CD14-positive monocyte (primary cell): ENCODE measurements around the gene TPTE. TPM values are rescaled to one million over a fixed set of nuclear protein-coding genes. Genes with fewer than 3 reads are reported as not detected.
"Not testable (repeated sequence)": the region's sequence is repeated elsewhere in the genome, so short reads cannot be mapped to it uniquely, and the experiment has no call there.

Experiments used
- DNase-seq, 3 donors: peaks; one replicate each; pipeline ENCODE4 v3.0.0-alpha.2; 2011 to 2022
- H2AFZ ChIP-seq: 2 replicates; pipeline ENCODE4 v1.6.0; 2012; ENCODE audit warnings: mild to moderate bottlenecking, low read depth, low read length, inconsistent platforms; ENCODE audit not compliant: insufficient read depth, poor library complexity, severe bottlenecking
- H3K27ac ChIP-seq, 2 donors: 1 replicate in 1 of 2; 2 replicates in 1 of 2; pipeline ENCODE4 v1.5.1; 2012 to 2013; ENCODE audit warnings: low read length in 2 of 2, control low read depth in 1 of 2, inconsistent platforms in 1 of 2, low read depth in 1 of 2, mild to moderate bottlenecking in 1 of 2
- H3K27me3 ChIP-seq, 2 donors: one replicate each; pipeline versions ENCODE4 v1.6.0 to v1.6.1; 2011 to 2013; ENCODE audit warnings: low read length in 2 of 2; ENCODE audit not compliant: control insufficient read depth in 2 of 2, insufficient read depth in 2 of 2
- H3K36me3 ChIP-seq, 2 donors: replicated peaks in 1 of 2; 1 replicate in 1 of 2; 2 replicates in 1 of 2; pipeline versions ENCODE4 v1.5.1 to v1.6.1; 2012 to 2013; ENCODE audit warnings: low read length in 2 of 2, control low read depth in 1 of 2, inconsistent platforms in 1 of 2, mild to moderate bottlenecking in 1 of 2; ENCODE audit not compliant: insufficient read depth in 2 of 2, control insufficient read depth in 1 of 2
- H3K4me1 ChIP-seq, 2 donors: 1 replicate in 1 of 2; 2 replicates in 1 of 2; pipeline versions ENCODE4 v1.5.1 to v1.6.1; 2012 to 2013; ENCODE audit warnings: low read length in 2 of 2, control low read depth in 1 of 2, inconsistent platforms in 1 of 2, mild to moderate bottlenecking in 1 of 2, moderate library complexity in 1 of 2; ENCODE audit not compliant: insufficient read depth in 2 of 2, control insufficient read depth in 1 of 2
- H3K4me2 ChIP-seq: replicated peaks from 2 replicates; pipeline ENCODE3; 2012; ENCODE audit warnings: low read length, moderate library complexity, mild to moderate bottlenecking; ENCODE audit not compliant: poor library complexity, severe bottlenecking; ENCODE audit errors: extremely low read depth
- H3K4me3 ChIP-seq, 3 experiments: fragments of 200-600 bp in 1 of 3; sonication (generic) in 1 of 3; replicated peaks in 1 of 3; 1 replicate in 2 of 3; 2 replicates in 1 of 3; pipeline ENCODE4 v1.5.1; 2011 to 2013; ENCODE audit warnings: low read length in 3 of 3, mild to moderate bottlenecking in 3 of 3, control low read depth in 2 of 3, low read depth in 2 of 3, inconsistent platforms in 1 of 3, moderate library complexity in 1 of 3
- H3K79me2 ChIP-seq: 2 replicates; pipeline ENCODE4 v1.6.0; 2012; ENCODE audit warnings: mild to moderate bottlenecking, control low read depth, inconsistent platforms, low read length, moderate library complexity; ENCODE audit not compliant: insufficient read depth
- H3K9ac ChIP-seq: 2 replicates; pipeline ENCODE4 v1.6.0; 2017; ENCODE audit warnings: low read length, mild to moderate bottlenecking; ENCODE audit not compliant: insufficient read depth, poor library complexity, severe bottlenecking
- H3K9me3 ChIP-seq, 2 donors: replicated peaks in 1 of 2; 1 replicate in 1 of 2; 2 replicates in 1 of 2; pipeline versions ENCODE4 v1.5.1 to v1.6.1; 2012 to 2013; ENCODE audit warnings: low read length in 2 of 2, control low read depth in 1 of 2; ENCODE audit not compliant: control insufficient read depth in 1 of 2, insufficient read depth in 1 of 2
- H4K20me1 ChIP-seq: 2 replicates; pipeline ENCODE4 v1.6.0; 2012; ENCODE audit warnings: mild to moderate bottlenecking, low read length, control low read depth, moderate library complexity; ENCODE audit not compliant: insufficient read depth
- H3K27ac Mint-ChIP-seq, 7 donors: one replicate each; pipeline ENCODE4 v1.8.0; 2020; ENCODE audit warnings: mild to moderate bottlenecking in 7 of 7, mixed read lengths in 7 of 7, moderate library complexity in 6 of 7, inconsistent platforms in 2 of 7
- H3K27me3 Mint-ChIP-seq, 3 donors: one replicate each; pipeline ENCODE4 v1.8.0; 2021 to 2022; ENCODE audit warnings: low read depth in 3 of 3, mild to moderate bottlenecking in 3 of 3, mixed read lengths in 3 of 3, moderate library complexity in 3 of 3, inconsistent platforms in 1 of 3
- H3K36me3 Mint-ChIP-seq, 2 donors: one replicate each; pipeline ENCODE4 v1.8.0; 2020; ENCODE audit warnings: mixed read lengths in 2 of 2, inconsistent platforms in 1 of 2, mild to moderate bottlenecking in 1 of 2
- H3K4me1 Mint-ChIP-seq: one replicate; pipeline ENCODE4 v1.8.0; 2020; ENCODE audit warnings: mild to moderate bottlenecking, mixed read lengths
- H3K4me3 Mint-ChIP-seq, 2 donors: one replicate each; pipeline ENCODE4 v1.8.0; 2020; ENCODE audit warnings: mild to moderate bottlenecking in 2 of 2, mixed read lengths in 2 of 2, moderate library complexity in 1 of 2
- H3K9me3 Mint-ChIP-seq, 7 donors: one replicate each; pipeline ENCODE4 v1.8.0; 2020 to 2022; ENCODE audit warnings: mixed read lengths in 7 of 7, mild to moderate bottlenecking in 6 of 7, moderate library complexity in 6 of 7, inconsistent platforms in 2 of 7
- CTCF ChIP-seq: fragments of 200-600 bp; IDR thresholded peaks from one replicate; pipeline ENCODE4 v1.8.0; 2022; ENCODE audit warnings: antibody characterized with exemption, mild to moderate bottlenecking
- WGBS: methylation state at CpG from one replicate; pipeline ENCODE4 v1.1.5; 2013; ENCODE audit warnings: missing lambda C conversion rate; ENCODE audit not compliant: insufficient coverage; 5-methylcytosine and 5-hydroxymethylcytosine counted together
- intact Hi-C, 2 donors: fragments of 100-400 bp; cut with micrococcal nuclease; formaldehyde crosslinking; loops; one replicate each; pipeline versions ENCODE4 v1.15.0 to v1.15.1; 2023
- polyA minus RNA-seq: library from RNA; depleted of rRNA, polyadenylated mRNA; stranded (reverse); fragments of >200 nt; gene quantifications from 2 replicates; pipeline ENCODE4 v1.2.3, GENCODE V29; 2012
- polyA plus RNA-seq, 3 donors: library from polyadenylated mRNA; depleted of rRNA in 1 of 3; unstranded in 2 of 3; stranded (reverse) in 1 of 3; fragments of 300-500 nt in 2 of 3; fragments of >200 nt in 1 of 3; fragmentation: Illumina TruSeq in 2 of 3; gene quantifications; 1 replicate in 2 of 3; 2 replicates in 1 of 3; pipeline ENCODE4 v1.2.3, GENCODE V29; 2012 to 2021
- total RNA-seq, 12 experiments: library from RNA in 1 of 12; stranded (reverse) in 1 of 12; fragments of 120-200 nt in 1 of 12; gene quantifications; one replicate each; pipeline ENCODE4 v1.2.4 and lab custom pipeline; 2013 to 2026; ENCODE audit warnings: mixed read lengths in 6 of 12, inconsistent platforms in 1 of 12

The TPTE gene
- total RNA-seq (2013), result not detected
- polyA plus RNA-seq (not detected), polyA minus RNA-seq (not detected in 2 replicates), total RNA-seq (lab: John Stamatoyannopoulos, UW) (0 to 0.35 (median 0) reads per million in 11 experiments)

DNA sequence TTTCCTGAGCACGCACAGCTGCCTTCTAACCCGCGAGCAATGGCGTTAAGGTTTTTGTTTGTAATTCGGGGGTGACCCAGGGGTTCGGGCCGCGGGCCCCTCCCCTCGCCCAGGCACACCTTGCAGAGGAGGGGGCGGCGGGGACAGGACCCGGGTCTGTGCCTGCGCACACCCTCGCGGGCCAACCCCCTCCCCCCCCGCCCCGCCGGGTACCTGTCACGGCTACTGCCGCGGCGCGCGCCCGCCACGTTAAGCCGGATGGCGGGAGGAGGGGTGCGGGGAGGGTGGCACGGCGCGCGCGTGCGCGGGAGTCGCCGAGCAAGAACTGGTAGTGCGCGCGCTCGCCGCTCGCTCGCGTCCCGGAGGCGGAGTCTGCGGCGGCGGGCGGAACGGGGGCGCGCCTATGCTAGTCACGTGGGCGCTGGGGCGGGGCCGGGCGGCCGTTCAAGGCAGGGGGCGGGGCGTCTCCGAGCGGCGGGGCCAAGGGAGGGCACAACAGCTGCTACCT lies at the start of gene TPTE:
Gene TPTE, plus strand, starts transcription at position 493 of the 508 bp plus-strand sequence. CDS start 17,141 bp downstream, outside the sequence.
- Histone ChIP-seq H3K36me3 (no peaks in the 10 kb centered on the region), H3K27me3 (no peaks in the 10 kb centered on the region), H3K4me2 (no peak within 1 kb of the TSS), H3K4me1 (no peaks in the 10 kb centered on the region), H3K79me2 (no peaks in the 10 kb centered on the region), H3K9ac (no peak within 1 kb of the TSS), H2AFZ (no peak within 1 kb of the TSS), H3K4me3 (no peak within 1 kb of the TSS), H4K20me1 (no peaks in the 10 kb centered on the region), H3K27ac (no peak within 1 kb of the TSS), H3K9me3 (peaks cover 58 to 59% of the 10 kb centered on the region in 2 donors)
- Mint-ChIP-seq H3K27ac (no peak within 1 kb of the TSS), H3K9me3 (peaks cover 17 to 66% (median 46%) of the 10 kb centered on the region in 7 donors), H3K4me1 (no peaks in the 10 kb centered on the region), H3K27me3 (no peaks in the 10 kb centered on the region), H3K36me3 (no peaks in the 10 kb centered on the region), H3K4me3 (no peak within 1 kb of the TSS)
- intact Hi-C loops, result no loop called here
- WGBS, result 59% methylated on average over 49 of the region's 66 CpGs
- DNase-seq, result no peak
- no peak for TF ChIP-seq CTCF

DNA sequence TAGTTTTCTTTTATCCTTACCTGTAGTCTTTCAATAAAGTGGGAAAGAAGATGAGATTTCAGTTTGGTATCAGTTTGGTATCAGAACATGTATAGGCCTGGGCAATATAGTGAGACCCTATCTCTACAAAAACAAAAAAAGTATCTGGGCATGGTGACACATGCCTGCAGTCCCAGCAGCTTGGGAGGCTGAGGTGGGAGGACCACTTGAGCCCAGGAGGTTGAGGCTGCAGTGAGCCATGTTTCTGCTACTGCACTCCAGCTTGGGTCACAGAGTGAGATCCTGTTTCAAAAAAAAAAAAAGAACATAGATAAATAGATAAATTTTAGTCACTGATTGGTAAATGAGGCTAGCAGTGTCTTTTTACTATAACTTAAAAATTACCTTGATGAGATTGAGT lies 49.4 kb upstream of the TPTE start:
- H3K9me3 Mint-ChIP-seq, result not testable (repeated sequence)

DNA sequence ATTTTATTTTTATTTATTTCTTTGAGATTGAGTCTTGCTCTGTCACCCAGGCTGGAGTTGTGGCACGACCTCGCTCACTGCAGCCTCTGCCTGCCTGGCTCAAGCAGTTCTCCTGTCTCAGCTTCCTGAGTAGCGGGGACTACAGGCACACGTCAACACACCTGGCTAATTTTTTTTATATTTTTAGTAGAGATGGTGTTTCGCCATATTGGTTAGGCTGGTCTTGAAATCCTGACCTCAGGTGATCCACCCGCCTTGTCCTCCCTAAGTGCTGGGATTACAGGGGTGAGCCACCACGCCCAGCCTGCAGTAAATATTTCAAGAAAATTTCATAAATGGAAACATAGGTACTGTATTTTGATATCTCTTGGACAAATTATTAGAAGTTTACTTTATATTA lies 43.6 kb upstream of the TPTE start:
- H3K4me3 Mint-ChIP-seq, H3K27ac ChIP-seq, H4K20me1 ChIP-seq, H3K27ac Mint-ChIP-seq, H3K4me1 Mint-ChIP-seq, H3K27me3 Mint-ChIP-seq, H3K36me3 Mint-ChIP-seq, H3K27me3 ChIP-seq, H2AFZ ChIP-seq, H3K4me3 ChIP-seq, H3K4me1 ChIP-seq, DNase-seq, H3K9ac ChIP-seq, H3K36me3 ChIP-seq, H3K4me2 ChIP-seq, intact Hi-C loops, H3K79me2 ChIP-seq: not testable (repeated sequence)
- H3K9me3 Mint-ChIP-seq, result peaks cover 3 to 19% (median 11%) of the 10 kb centered on the region in 7 donors
- WGBS, result 62% methylated on average over 2 of the region's 7 CpGs
- peaks cover 10 to 27% of the 10 kb centered on the region in 2 donors for H3K9me3 ChIP-seq

More for the DNA sequence above, 49.4 kb upstream of the TPTE start:
- peaks cover 6 to 27% of the 10 kb centered on the region in 2 donors for H3K9me3 ChIP-seq
- H3K4me3 ChIP-seq, H3K27ac Mint-ChIP-seq, H3K27me3 Mint-ChIP-seq, H3K36me3 ChIP-seq, H3K4me1 Mint-ChIP-seq, H3K4me3 Mint-ChIP-seq, H3K4me2 ChIP-seq, intact Hi-C loops, H3K36me3 Mint-ChIP-seq, H4K20me1 ChIP-seq, H3K27ac ChIP-seq, H3K9ac ChIP-seq, H3K4me1 ChIP-seq, H2AFZ ChIP-seq, DNase-seq, H3K79me2 ChIP-seq, H3K27me3 ChIP-seq: not testable (repeated sequence)

- peaks cover 14 to 25% of the 10 kb centered on the region in 2 donors for H3K9me3 ChIP-seq
- H3K4me3 ChIP-seq, H3K27ac Mint-ChIP-seq, H3K79me2 ChIP-seq, H4K20me1 ChIP-seq, H3K36me3 ChIP-seq, DNase-seq, H3K9ac ChIP-seq, H3K4me2 ChIP-seq, intact Hi-C loops, H3K4me1 Mint-ChIP-seq, H2AFZ ChIP-seq, H3K4me3 Mint-ChIP-seq, H3K27me3 Mint-ChIP-seq, H3K4me1 ChIP-seq, H3K27ac ChIP-seq, H3K36me3 Mint-ChIP-seq, H3K27me3 ChIP-seq: not testable (repeated sequence)
- WGBS, result 51% methylated on average over 2 of the region's 4 CpGs
- H3K9me3 Mint-ChIP-seq, result peaks cover 3 to 25% (median 17%) of the 10 kb centered on the region in 7 donors
Measured at GRCh38 chr21:10479875-10480274, 41.5 kb upstream of the TPTE start.
